HG03095 (cell line): ENCODE measurements around the gene ADAP1.
"Not testable (repeated sequence)": the region's sequence is repeated elsewhere in the genome, so short reads cannot be mapped to it uniquely, and the experiment has no call there.

Source experiments
- ATAC-seq: cut with Tn5 transposase; IDR thresholded peaks from one replicate; pipeline ENCODE4 v1.9.1; 2021; ENCODE audit warnings: moderate library complexity; ENCODE audit not compliant: unreplicated experiment

Gene ADAP1

GRCh38 chr7:954330-955238, at the start of gene ADAP1:
TSS of gene ADAP1 (minus strand) at chr7:954680. CDS start at chr7:954477, 203 bp downstream.
- peak; percentile 54 for ATAC-seq

GRCh38 chr7:1002445-1002844, 48.0 kb upstream of the ADAP1 start:
- not testable (repeated sequence) for ATAC-seq

- ATAC-seq = not testable (repeated sequence)
Measured at GRCh38 chr7:1002026-1002425, 47.5 kb upstream of the ADAP1 start.

- not testable (repeated sequence) for ATAC-seq
Measured at GRCh38 chr7:1001069-1001770, 46.7 kb upstream of the ADAP1 start.

- no peak for ATAC-seq
Measured at GRCh38 chr7:999941-1000935, 45.8 kb upstream of the ADAP1 start.

- no peak for ATAC-seq
Measured at GRCh38 chr7:999149-999879, 44.8 kb upstream of the ADAP1 start.

- no peak for ATAC-seq
Measured at GRCh38 chr7:997404-998395, 43.2 kb upstream of the ADAP1 start.

- ATAC-seq = no peak
Measured at GRCh38 chr7:996079-996872, 41.8 kb upstream of the ADAP1 start.

- no peak for ATAC-seq
Measured at GRCh38 chr7:995571-995970, 41.1 kb upstream of the ADAP1 start.

GRCh38 chr7:994592-995308, 40.3 kb upstream of the ADAP1 start:
- ATAC-seq = no peak

GRCh38 chr7:992709-993607, 38.5 kb upstream of the ADAP1 start:
- peak; percentile 85 for ATAC-seq

- no peak for ATAC-seq
Measured at GRCh38 chr7:991729-992656, 37.5 kb upstream of the ADAP1 start.

GRCh38 chr7:990933-991728, 36.7 kb upstream of the ADAP1 start:
- ATAC-seq = no peak

GRCh38 chr7:990352-990932, 36.0 kb upstream of the ADAP1 start:
- ATAC-seq = no peak
